ENCODE measurements around the gene WDR33.

WDR33 gene

GRCh38 chr2:127651971-127652550 is 158.9 kb downstream of the WDR33 start:
- no peak for ATAC-seq
- H3K27me3 Mint-ChIP-seq, result no peaks in the 10 kb centered on the region
- no peaks in the 10 kb centered on the region for H3K36me3 Mint-ChIP-seq (ENCODE audit: low read depth)
- no peak overlapping the region for H3K4me3 Mint-ChIP-seq
- DNase-seq, result no peak
- no peak overlapping the region for H3K27ac Mint-ChIP-seq
- no peaks in the 10 kb centered on the region for H3K9me3 Mint-ChIP-seq
- H3K4me1 Mint-ChIP-seq, result peaks cover 8% of the 10 kb centered on the region

DNA sequence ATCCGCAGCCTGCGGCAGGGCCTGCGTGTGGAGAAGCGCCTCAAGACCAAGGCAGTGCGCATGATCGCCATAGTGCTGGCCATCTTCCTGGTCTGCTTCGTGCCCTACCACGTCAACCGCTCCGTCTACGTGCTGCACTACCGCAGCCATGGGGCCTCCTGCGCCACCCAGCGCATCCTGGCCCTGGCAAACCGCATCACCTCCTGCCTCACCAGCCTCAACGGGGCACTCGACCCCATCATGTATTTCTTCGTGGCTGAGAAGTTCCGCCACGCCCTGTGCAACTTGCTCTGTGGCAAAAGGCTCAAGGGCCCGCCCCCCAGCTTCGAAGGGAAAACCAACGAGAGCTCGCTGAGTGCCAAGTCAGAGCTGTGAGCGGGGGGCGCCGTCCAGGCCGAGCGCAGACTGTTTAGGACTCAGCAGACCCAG is 159.6 kb downstream of the WDR33 start:
- no peak for ATAC-seq

More for the DNA sequence above, 159.6 kb downstream of the WDR33 start:
- DNase-seq, result no peak
- H3K27me3 Mint-ChIP-seq, result no peaks in the 10 kb centered on the region
- no peaks in the 10 kb centered on the region for H3K36me3 Mint-ChIP-seq (ENCODE audit: low read depth)
- peaks cover 8% of the 10 kb centered on the region for H3K4me1 Mint-ChIP-seq
- no peaks in the 10 kb centered on the region for H3K9me3 Mint-ChIP-seq
- H3K27ac Mint-ChIP-seq, result no peak overlapping the region
- no peak overlapping the region for H3K4me3 Mint-ChIP-seq
